NCI-H774 (cell line): ENCODE measurements around the gene SYNGR1.
"Not testable (repeated sequence)": the region's sequence is repeated elsewhere in the genome, so short reads cannot be mapped to it uniquely, and the experiment has no call there.

Experiments
- DNase-seq: peaks from one replicate; lab custom pipeline; 2025; lab: John Stamatoyannopoulos, UW

The SYNGR1 gene

GRCh38 chr22:39316440-39317083, 33.2 kb upstream of the SYNGR1 start:
- peak; percentile 5 for DNase-seq

GRCh38 chr22:39317084-39317774, 32.6 kb upstream of the SYNGR1 start:
- no peak for DNase-seq

- no peak for DNase-seq
These were observed 31.9 kb upstream of the SYNGR1 start for GRCh38 chr22:39317775-39318506.

GRCh38 chr22:39318507-39319283, 31.1 kb upstream of the SYNGR1 start:
- DNase-seq: no peak

GRCh38 chr22:39319284-39320022, 30.3 kb upstream of the SYNGR1 start, which contains the start of gene RPL3:
Gene RPL3, minus strand, starts transcription at chr22:39319623. Its CDS starts 26 bp downstream, at chr22:39319597.
- DNase-seq: peak; percentile 85

GRCh38 chr22:39320616-39321029, 29.2 kb upstream of the SYNGR1 start:
- DNase-seq: not testable (repeated sequence)

GRCh38 chr22:39325392-39325932, 24.3 kb upstream of the SYNGR1 start:
- no peak for DNase-seq

- no peak for DNase-seq
These were observed 21.6 kb upstream of the SYNGR1 start for GRCh38 chr22:39327995-39328754.

- not testable (repeated sequence) for DNase-seq
These were observed 19.2 kb upstream of the SYNGR1 start for GRCh38 chr22:39330553-39330952.

GRCh38 chr22:39332441-39333064, 17.2 kb upstream of the SYNGR1 start:
- DNase-seq: no peak

- DNase-seq: no peak
These were observed 13.4 kb upstream of the SYNGR1 start for GRCh38 chr22:39336411-39336810.

- DNase-seq: not testable (repeated sequence)
These were observed 10.0 kb upstream of the SYNGR1 start for GRCh38 chr22:39339775-39340174.

GRCh38 chr22:39341179-39341578, 8.6 kb upstream of the SYNGR1 start:
- DNase-seq: no peak

GRCh38 chr22:39343259-39344045, 6.3 kb upstream of the SYNGR1 start:
- peak; percentile 2 for DNase-seq

- no peak for DNase-seq
These were observed 5.8 kb upstream of the SYNGR1 start for GRCh38 chr22:39344046-39344390.

- no peak for DNase-seq
These were observed 4.6 kb upstream of the SYNGR1 start for GRCh38 chr22:39345231-39345630.

GRCh38 chr22:39348909-39349505, 784 bp upstream of the SYNGR1 start:
- no peak for DNase-seq

- DNase-seq: peak; percentile 1
These were observed 255 bp upstream of the SYNGR1 start for GRCh38 chr22:39349506-39349966.
